Stimulated activated naive CD8-positive, alpha-beta T cell treated with anti-CD3 and anti-CD28 coated beads, Interleukin-15, amount 100 ng/mL, for 72 hours (primary cell): ENCODE results near the gene LCE1B.

Experiments
- ATAC-seq: fragments of 150-1000 bp; cut with Tn5 transposase; 2 replicates; pipeline ENCODE4 v1.10.0; 2021; ENCODE audit warnings: mild to moderate bottlenecking, moderate library complexity
- DNase-seq, 2 donors: peaks; one replicate each; pipeline ENCODE4 v3.0.0; 2021 to 2022
- H3K27ac Mint-ChIP-seq, 2 donors: one replicate each; pipeline ENCODE4 v1.8.0; 2022; ENCODE audit warnings: mild to moderate bottlenecking in 2 of 2, mixed read lengths in 2 of 2, moderate library complexity in 2 of 2
- H3K27me3 Mint-ChIP-seq: one replicate; pipeline ENCODE4 v1.8.0; 2022; ENCODE audit warnings: mixed read lengths
- H3K4me1 Mint-ChIP-seq: one replicate; pipeline ENCODE4 v1.8.0; 2022; ENCODE audit warnings: mild to moderate bottlenecking, mixed read lengths
- H3K4me3 Mint-ChIP-seq, 2 donors: one replicate each; pipeline ENCODE4 v1.8.0; 2022; ENCODE audit warnings: mild to moderate bottlenecking in 2 of 2, mixed read lengths in 2 of 2, moderate library complexity in 1 of 2
- H3K9me3 Mint-ChIP-seq, 2 donors: one replicate each; pipeline ENCODE4 v1.8.0; 2022; ENCODE audit warnings: mixed read lengths in 2 of 2

The LCE1B gene

GRCh38 chr1:152811671-152812070, at the start of gene LCE1B:
LCE1B (plus strand) TSS chr1:152811971; CDS start chr1:152812447, 476 bp downstream.
- Mint-ChIP-seq H3K9me3 (no peaks in the 10 kb centered on the region), H3K27ac (peak within 1 kb of the TSS; percentile 20 to 40), H3K4me1 (no peaks in the 10 kb centered on the region), H3K27me3 (no peaks in the 10 kb centered on the region), H3K4me3 (no peak within 1 kb of the TSS)
- ATAC-seq (no peak), DNase-seq (no peak)

- H3K4me1 Mint-ChIP-seq = no peaks in the 10 kb centered on the region
- no peak overlapping the region for H3K27ac Mint-ChIP-seq
- ATAC-seq (no peak), DNase-seq (no peak)
- H3K27me3 Mint-ChIP-seq = peaks cover 17% of the 10 kb centered on the region
- no peak overlapping the region for H3K4me3 Mint-ChIP-seq
- H3K9me3 Mint-ChIP-seq = peaks cover 6 to 8% of the 10 kb centered on the region in 2 donors
Measured at GRCh38 chr1:152768847-152769533, 42.8 kb upstream of the LCE1B start.

- Mint-ChIP-seq H3K4me3 (no peak overlapping the region), H3K27ac (no peak overlapping the region), H3K27me3 (peaks cover 24% of the 10 kb centered on the region), H3K4me1 (no peaks in the 10 kb centered on the region), H3K9me3 (peaks cover 8 to 12% of the 10 kb centered on the region in 2 donors)
- no peak for ATAC-seq
- DNase-seq = no peak
Measured at GRCh38 chr1:152770411-152770810, 41.4 kb upstream of the LCE1B start.

- Mint-ChIP-seq H3K4me3 (no peak within 1 kb of the TSS), H3K4me1 (no peaks in the 10 kb centered on the region), H3K27ac (peak within 1 kb of the TSS in 1 of 2 donors; percentile 68), H3K9me3 (peaks cover 8 to 12% of the 10 kb centered on the region in 2 donors), H3K27me3 (peaks cover 45% of the 10 kb centered on the region)
- DNase-seq (no peak), ATAC-seq (no peak)
Measured at GRCh38 chr1:152774875-152775274, 36.9 kb upstream of the LCE1B start, which contains the start of gene LCE1F. LCE1F (plus strand) TSS chr1:152775140; CDS start chr1:152776372, 1,232 bp downstream.

GRCh38 chr1:152776361-152776760, 35.4 kb upstream of the LCE1B start:
- H3K27me3 Mint-ChIP-seq = peaks cover 45% of the 10 kb centered on the region
- ATAC-seq (no peak), DNase-seq (no peak)
- H3K4me1 Mint-ChIP-seq = no peaks in the 10 kb centered on the region
- no peak overlapping the region for H3K4me3 Mint-ChIP-seq
- no peak overlapping the region for H3K27ac Mint-ChIP-seq
- peaks cover 6 to 12% of the 10 kb centered on the region in 2 donors for H3K9me3 Mint-ChIP-seq

GRCh38 chr1:152777510-152778137, 34.1 kb upstream of the LCE1B start:
- Mint-ChIP-seq H3K9me3 (peaks cover 0 to 7% of the 10 kb centered on the region in 2 donors), H3K27ac (no peak overlapping the region), H3K4me1 (no peaks in the 10 kb centered on the region), H3K27me3 (peaks cover 51% of the 10 kb centered on the region), H3K4me3 (no peak overlapping the region)
- no peak for DNase-seq
- ATAC-seq = no peak

GRCh38 chr1:152783095-152783494, 28.7 kb upstream of the LCE1B start:
- no peak overlapping the region for H3K27ac Mint-ChIP-seq
- peaks cover 69% of the 10 kb centered on the region for H3K27me3 Mint-ChIP-seq
- DNase-seq (no peak), ATAC-seq (peak; percentile 31)
- H3K4me3 Mint-ChIP-seq = no peak overlapping the region
- no peaks in the 10 kb centered on the region for H3K4me1 Mint-ChIP-seq
- H3K9me3 Mint-ChIP-seq = no peaks in the 10 kb centered on the region

- Mint-ChIP-seq H3K4me3 (no peak within 1 kb of the TSS), H3K27ac (no peak within 1 kb of the TSS), H3K27me3 (peaks cover 55% of the 10 kb centered on the region), H3K9me3 (no peaks in the 10 kb centered on the region), H3K4me1 (no peaks in the 10 kb centered on the region)
- DNase-seq (no peak), ATAC-seq (no peak)
Measured at GRCh38 chr1:152786077-152786476, 25.7 kb upstream of the LCE1B start, which contains the start of gene LCE1E. LCE1E (plus strand) TSS chr1:152786257; CDS start chr1:152787300, 1,043 bp downstream.

GRCh38 chr1:152795686-152796085, 16.1 kb upstream of the LCE1B start:
- Mint-ChIP-seq H3K9me3 (no peaks in the 10 kb centered on the region), H3K27me3 (peaks cover 27% of the 10 kb centered on the region), H3K27ac (no peak overlapping the region), H3K4me1 (no peaks in the 10 kb centered on the region), H3K4me3 (no peak overlapping the region)
- no peak for ATAC-seq
- DNase-seq = no peak

GRCh38 chr1:152796421-152796820, 15.3 kb upstream of the LCE1B start, which contains the start of gene LCE1D:
LCE1D (plus strand) TSS chr1:152796721; CDS start chr1:152797795, 1,074 bp downstream.
- ATAC-seq = no peak
- peaks cover 32% of the 10 kb centered on the region for H3K27me3 Mint-ChIP-seq
- no peaks in the 10 kb centered on the region for H3K4me1 Mint-ChIP-seq

GRCh38 chr1:152801333-152801732, 10.4 kb upstream of the LCE1B start:
- Mint-ChIP-seq H3K27me3 (peaks cover 39% of the 10 kb centered on the region), H3K9me3 (no peaks in the 10 kb centered on the region), H3K27ac (no peak overlapping the region), H3K4me1 (no peaks in the 10 kb centered on the region), H3K4me3 (no peak overlapping the region)
- no peak for DNase-seq
- no peak for ATAC-seq

More at GRCh38 chr1:152796421-152796820, 15.3 kb upstream of the LCE1B start, which contains the start of gene LCE1D:
- Mint-ChIP-seq H3K4me3 (no peak within 1 kb of the TSS), H3K9me3 (no peaks in the 10 kb centered on the region), H3K27ac (no peak within 1 kb of the TSS)
- DNase-seq = no peak

- ATAC-seq (no peak), DNase-seq (no peak)
- Mint-ChIP-seq H3K27me3 (peaks cover 11% of the 10 kb centered on the region), H3K9me3 (no peaks in the 10 kb centered on the region), H3K27ac (peak within 1 kb of the TSS in 1 of 2 donors; percentile 49), H3K4me1 (no peaks in the 10 kb centered on the region), H3K4me3 (no peak within 1 kb of the TSS)
Measured at GRCh38 chr1:152806576-152806975, 5.2 kb upstream of the LCE1B start, which contains the start of gene LCE1C. LCE1C (minus strand) TSS chr1:152806651; CDS start chr1:152805478, 1,173 bp downstream.

GRCh38 chr1:152811050-152811449, 721 bp upstream of the LCE1B start:
- H3K4me1 Mint-ChIP-seq = no peaks in the 10 kb centered on the region
- no peaks in the 10 kb centered on the region for H3K9me3 Mint-ChIP-seq
- H3K27me3 Mint-ChIP-seq = no peaks in the 10 kb centered on the region
- no peak overlapping the region for H3K4me3 Mint-ChIP-seq
- DNase-seq (no peak), ATAC-seq (no peak)
- H3K27ac Mint-ChIP-seq = peak overlapping the region in 1 of 2 donors; percentile 20

- Mint-ChIP-seq H3K27me3 (peaks cover 7% of the 10 kb centered on the region), H3K27ac (no peak overlapping the region), H3K9me3 (no peaks in the 10 kb centered on the region), H3K4me1 (no peaks in the 10 kb centered on the region), H3K4me3 (no peak overlapping the region)
- DNase-seq (no peak), ATAC-seq (no peak)
Measured at GRCh38 chr1:152817309-152817708, 5.5 kb downstream of the LCE1B start.

- H3K27ac Mint-ChIP-seq = no peak overlapping the region
- DNase-seq = no peak
- H3K4me3 Mint-ChIP-seq = no peak overlapping the region
- ATAC-seq = no peak
- peaks cover 36% of the 10 kb centered on the region for H3K27me3 Mint-ChIP-seq
- H3K4me1 Mint-ChIP-seq = no peaks in the 10 kb centered on the region
- H3K9me3 Mint-ChIP-seq = no peaks in the 10 kb centered on the region
Measured at GRCh38 chr1:152823294-152823693, 11.5 kb downstream of the LCE1B start.

- H3K4me1 Mint-ChIP-seq = no peaks in the 10 kb centered on the region
- no peak for ATAC-seq
- H3K27me3 Mint-ChIP-seq = peaks cover 50% of the 10 kb centered on the region
Measured at GRCh38 chr1:152824964-152825363, 13.2 kb downstream of the LCE1B start.

More at GRCh38 chr1:152824964-152825363, 13.2 kb downstream of the LCE1B start:
- H3K4me3 Mint-ChIP-seq = no peak overlapping the region
- no peaks in the 10 kb centered on the region for H3K9me3 Mint-ChIP-seq
- H3K27ac Mint-ChIP-seq = no peak overlapping the region
- DNase-seq = no peak
